ENCODE data around the gene OXTR.

- TF ChIP-seq CTCF (conservative IDR thresholded peaks at IDR 0.05; ENCODE audit: low read depth in 2 of 2) (no peak), POLR2AphosphoS5 (IDR thresholded peaks at IDR 0.05; ENCODE audit: low read depth) (no peak), REST (IDR thresholded peaks at IDR 0.05; ENCODE audit: unreplicated experiment) (no peak)
Observed at GRCh38 chr3:8805774-8806173, 36.4 kb upstream of the OXTR start.
